Placental pericyte (primary cell): ENCODE data around the gene COX6A1. TPM values are rescaled to one million over a fixed set of nuclear protein-coding genes. Genes with fewer than 3 reads are reported as not detected.

ENCODE experiments used
- total RNA-seq: library from RNA; depleted of rRNA; stranded (reverse); fragments of >200 nt; gene quantifications from 2 replicates; pipeline ENCODE4 v1.2.3, GENCODE V29; 2012

The COX6A1 gene
- total RNA-seq, result 260 and 322 TPM in 2 replicates

DNA sequence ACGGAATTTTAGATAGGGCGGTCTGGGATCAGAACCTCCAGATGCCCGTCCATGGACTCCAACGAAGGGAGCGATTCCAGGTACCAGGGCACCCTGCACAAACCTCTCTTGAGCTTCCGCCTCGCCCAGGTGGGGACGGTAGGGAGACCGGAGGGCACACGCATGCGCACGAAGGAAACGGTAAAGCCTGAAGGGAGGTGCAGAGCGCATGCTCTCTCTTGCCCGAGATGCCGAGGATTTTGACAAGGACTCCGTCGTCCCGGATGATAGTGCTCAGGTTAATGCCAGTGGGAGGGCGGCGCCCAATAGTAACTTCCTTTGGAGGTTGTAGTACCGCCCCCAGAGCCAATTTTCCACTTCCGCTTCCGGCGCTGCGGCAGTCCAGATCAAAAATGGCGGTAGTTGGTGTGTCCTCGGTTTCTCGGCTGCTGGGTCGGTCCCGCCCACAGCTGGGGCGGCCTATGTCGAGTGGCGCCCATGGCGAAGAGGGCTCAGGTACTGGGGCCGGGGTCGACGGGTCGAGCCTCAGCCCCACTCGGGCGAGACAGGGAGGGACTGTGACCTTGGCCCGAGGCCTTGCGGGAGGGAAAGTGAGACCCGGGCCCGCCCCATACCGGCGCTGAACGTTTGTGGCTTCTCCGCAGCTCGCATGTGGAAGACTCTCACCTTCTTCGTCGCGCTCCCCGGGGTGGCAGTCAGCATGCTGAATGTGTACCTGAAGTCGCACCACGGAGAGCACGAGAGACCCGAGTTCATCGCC lies at the start of gene COX6A1:
TSS of gene COX6A1 (plus strand) at position 379 of the 760 bp plus-strand sequence. CDS start at position 393, 14 bp downstream.

GRCh38 chr12:120445911-120446843 lies 8.3 kb downstream of the COX6A1 start, which contains the start of the genes GATC and TRIAP1:
Gene GATC (plus strand): TSS chr12:120446444. CDS start chr12:120446481, 37 bp downstream.
Gene TRIAP1 (minus strand): TSS chr12:120446384. CDS start chr12:120446372, 12 bp downstream.

GRCh38 chr12:120469450-120470149 lies 31.7 kb downstream of the COX6A1 start, which contains the start of gene SRSF9:
Gene SRSF9 (minus strand): TSS chr12:120469748. CDS start chr12:120469609, 139 bp downstream.

Other genes with a start within 250 kb of the COX6A1 start
- gene GCN1, start 243.4 kb upstream of the COX6A1 start, total RNA-seq, result 99.8 and 201 TPM in 2 replicates
- 1,724 and 3,331 TPM in 2 replicates for gene RPLP0, start 237.0 kb upstream of the COX6A1 start, total RNA-seq
- 46.2 and 150 TPM in 2 replicates for gene PXN, start 172.4 kb upstream of the COX6A1 start, total RNA-seq
- gene RNU4-2, start 146.2 kb upstream of the COX6A1 start, total RNA-seq, result under 0.01 TPM in 2 replicates
- gene RNU4-1, start 144.9 kb upstream of the COX6A1 start, total RNA-seq, result under 0.01 TPM in 2 replicates
- 0.66 and 0.86 TPM in 2 replicates for gene SIRT4, start 135.8 kb upstream of the COX6A1 start, total RNA-seq
- not detected in 2 replicates for gene PLA2G1B, start 110.3 kb upstream of the COX6A1 start, total RNA-seq
- gene MSI1, start 68.9 kb upstream of the COX6A1 start, total RNA-seq, result not detected in 2 replicates
- gene TRIAP1, start 8.3 kb downstream of the COX6A1 start, total RNA-seq, result 16.2 and 27.6 TPM in 2 replicates
- 13.3 and 16.9 TPM in 2 replicates for gene GATC, start 8.3 kb downstream of the COX6A1 start, total RNA-seq
- gene SRSF9, start 31.6 kb downstream of the COX6A1 start, total RNA-seq, result 132 and 154 TPM in 2 replicates
- gene DYNLL1, start 58.0 kb downstream of the COX6A1 start, total RNA-seq, result 228 and 256 TPM in 2 replicates
- 16.5 and 21.9 TPM in 2 replicates for gene COQ5, start 91.0 kb downstream of the COX6A1 start, total RNA-seq
- gene RNF10, start 96.2 kb downstream of the COX6A1 start, total RNA-seq, result 114 and 200 TPM in 2 replicates
- gene POP5, start 143.3 kb downstream of the COX6A1 start, total RNA-seq, result 9.8 and 38.4 TPM in 2 replicates
- not detected in 2 replicates for gene CABP1, start 202.5 kb downstream of the COX6A1 start, total RNA-seq
- gene MLEC, start 249.0 kb downstream of the COX6A1 start, total RNA-seq, result 121 and 143 TPM in 2 replicates